Gastroesophageal sphincter (tissue), 3 donors: ENCODE results near the gene CC2D1A.

Experiments
- EP300 ChIP-seq: sonication (generic); formaldehyde crosslinking; IDR thresholded peaks from one replicate; pipeline ENCODE4 v1.6.1; 2017; ENCODE audit warnings: antibody characterized with exemption, mild to moderate bottlenecking
- TF ChIP-seq, protein P1 (sequence below), 4 experiments: fragments of 200-600 bp in 2 of 4; fragments of 450-650 bp in 2 of 4; sonication (generic) in 1 of 4; IDR thresholded peaks; one replicate each; pipeline ENCODE4 v1.5.1; 2017 to 2019; ENCODE audit warnings: antibody characterized with exemption in 4 of 4, mild to moderate bottlenecking in 2 of 4, moderate library complexity in 2 of 4

DNA sequence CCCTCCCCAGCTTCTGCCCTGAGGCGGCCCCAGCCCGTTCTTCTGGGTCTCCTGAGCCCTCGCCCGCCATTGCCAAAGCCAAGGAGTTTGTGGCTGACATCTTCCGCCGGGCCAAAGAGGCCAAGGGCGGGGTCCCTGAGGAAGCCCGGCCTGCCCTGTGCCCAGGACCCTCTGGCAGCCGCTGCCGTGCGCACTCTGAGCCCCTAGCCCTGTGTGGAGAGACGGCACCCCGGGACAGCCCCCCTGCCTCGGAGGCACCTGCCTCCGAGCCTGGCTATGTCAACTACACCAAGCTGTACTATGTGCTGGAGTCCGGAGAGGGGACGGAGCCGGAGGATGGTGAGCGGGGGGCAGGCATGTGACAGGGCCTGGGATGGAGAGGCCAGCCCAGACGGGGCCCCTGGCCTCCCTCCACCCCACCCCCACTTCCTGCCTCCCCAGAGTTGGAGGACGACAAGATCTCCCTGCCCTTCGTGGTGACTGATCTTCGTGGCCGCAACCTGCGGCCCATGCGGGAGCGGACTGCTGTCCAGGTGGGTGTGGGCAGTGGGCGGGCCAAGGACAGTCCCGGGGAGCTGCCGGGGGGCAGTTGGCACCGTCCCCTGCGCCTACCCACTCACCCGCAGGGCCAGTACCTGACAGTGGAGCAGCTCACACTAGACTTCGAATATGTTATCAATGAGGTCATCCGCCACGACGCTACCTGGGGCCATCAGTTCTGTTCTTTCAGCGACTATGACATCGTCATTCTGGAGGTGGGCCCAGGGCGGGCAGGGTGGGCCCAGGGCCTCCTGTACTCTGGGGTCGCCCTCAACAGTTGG is 53.4 kb downstream of the CC2D1A start:
- TF ChIP-seq EP300 = no peak
- TF ChIP-seq, protein P1, sequence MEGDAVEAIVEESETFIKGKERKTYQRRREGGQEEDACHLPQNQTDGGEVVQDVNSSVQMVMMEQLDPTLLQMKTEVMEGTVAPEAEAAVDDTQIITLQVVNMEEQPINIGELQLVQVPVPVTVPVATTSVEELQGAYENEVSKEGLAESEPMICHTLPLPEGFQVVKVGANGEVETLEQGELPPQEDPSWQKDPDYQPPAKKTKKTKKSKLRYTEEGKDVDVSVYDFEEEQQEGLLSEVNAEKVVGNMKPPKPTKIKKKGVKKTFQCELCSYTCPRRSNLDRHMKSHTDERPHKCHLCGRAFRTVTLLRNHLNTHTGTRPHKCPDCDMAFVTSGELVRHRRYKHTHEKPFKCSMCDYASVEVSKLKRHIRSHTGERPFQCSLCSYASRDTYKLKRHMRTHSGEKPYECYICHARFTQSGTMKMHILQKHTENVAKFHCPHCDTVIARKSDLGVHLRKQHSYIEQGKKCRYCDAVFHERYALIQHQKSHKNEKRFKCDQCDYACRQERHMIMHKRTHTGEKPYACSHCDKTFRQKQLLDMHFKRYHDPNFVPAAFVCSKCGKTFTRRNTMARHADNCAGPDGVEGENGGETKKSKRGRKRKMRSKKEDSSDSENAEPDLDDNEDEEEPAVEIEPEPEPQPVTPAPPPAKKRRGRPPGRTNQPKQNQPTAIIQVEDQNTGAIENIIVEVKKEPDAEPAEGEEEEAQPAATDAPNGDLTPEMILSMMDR (IDR thresholded peaks at IDR 0.05) = no peak
